ENCODE data around the gene ROM1.
"Not testable (repeated sequence)": the region's sequence is repeated elsewhere in the genome, so short reads cannot be mapped to it uniquely, and the experiment has no call there.

ROM1 gene

GRCh38 chr11:62607714-62608113 lies 5.3 kb upstream of the ROM1 start:
- no peak for DNase-seq (ENCODE audit: extremely low read depth in 1 of 2, low read depth in 1 of 2)

GRCh38 chr11:62608776-62609175 lies 4.3 kb upstream of the ROM1 start:
- DNase-seq (ENCODE audit: extremely low read depth in 1 of 2, low read depth in 1 of 2), result no peak

DNA sequence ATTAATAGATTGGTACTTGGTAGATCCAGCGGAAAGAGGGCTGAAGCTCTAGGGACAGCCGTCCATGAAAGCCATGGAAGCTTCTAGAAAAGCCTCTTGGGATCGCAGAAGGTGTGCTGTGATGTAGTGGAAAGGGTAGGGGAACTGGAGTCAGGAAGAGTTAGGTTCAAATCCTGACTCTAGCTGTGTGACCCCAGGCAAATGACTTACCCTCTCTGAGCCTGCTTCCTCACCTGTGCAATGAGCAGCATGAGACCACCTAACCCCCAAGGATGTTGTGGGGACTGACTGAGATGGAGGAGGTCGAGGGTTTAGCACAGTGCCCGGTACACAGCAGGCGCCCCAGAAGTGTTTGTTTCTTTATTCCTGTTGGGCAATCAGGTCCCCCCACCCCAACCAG lies 2.7 kb upstream of the ROM1 start:
- no peak for DNase-seq (ENCODE audit: extremely low read depth in 1 of 2, low read depth in 1 of 2)

DNA sequence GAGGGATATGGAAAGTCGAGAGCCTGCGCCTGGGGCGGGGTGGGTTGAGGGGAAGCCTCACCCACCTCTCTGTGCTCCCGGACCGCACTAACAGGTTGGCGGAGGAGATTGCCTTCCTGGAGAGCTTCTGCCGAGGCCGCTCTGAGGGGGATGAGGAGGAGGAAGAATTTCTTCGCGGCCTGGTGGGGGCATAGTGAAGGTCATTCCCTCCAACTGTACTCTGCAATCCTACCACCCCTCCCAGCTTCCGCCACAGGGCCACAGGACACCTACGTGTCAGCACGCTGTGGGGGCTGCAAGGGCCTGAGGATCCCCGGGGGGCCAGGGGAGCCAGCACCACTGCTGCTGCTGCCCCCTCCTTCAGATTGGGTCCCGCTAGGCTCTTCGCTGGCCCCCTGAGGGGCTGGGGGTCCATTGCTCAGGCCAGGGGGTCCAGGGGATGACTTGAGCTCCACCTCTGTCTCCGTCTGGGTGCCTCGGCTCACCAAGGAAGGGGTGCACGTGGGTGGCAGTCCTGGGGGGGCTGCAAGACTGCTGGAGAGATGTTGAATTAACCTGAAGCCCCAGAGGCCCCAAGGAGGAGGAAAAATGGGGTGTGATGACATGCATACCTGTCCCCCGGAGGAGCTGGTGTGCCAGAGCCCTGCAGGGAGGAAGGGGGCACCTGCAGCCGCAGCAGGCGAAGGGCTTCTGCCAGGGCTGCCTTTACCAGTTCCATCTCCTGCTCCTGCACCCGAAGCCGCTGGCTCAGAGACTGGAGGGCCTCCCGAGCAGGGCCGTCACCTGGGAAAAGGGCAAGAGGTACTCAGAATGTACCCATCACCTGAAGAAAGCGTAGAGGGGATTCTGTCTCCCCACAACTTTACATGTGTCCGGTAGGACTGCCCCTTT lies 2.0 kb upstream of the ROM1 start:
- no peak for DNase-seq (ENCODE audit: extremely low read depth in 1 of 2, low read depth in 1 of 2)

DNA sequence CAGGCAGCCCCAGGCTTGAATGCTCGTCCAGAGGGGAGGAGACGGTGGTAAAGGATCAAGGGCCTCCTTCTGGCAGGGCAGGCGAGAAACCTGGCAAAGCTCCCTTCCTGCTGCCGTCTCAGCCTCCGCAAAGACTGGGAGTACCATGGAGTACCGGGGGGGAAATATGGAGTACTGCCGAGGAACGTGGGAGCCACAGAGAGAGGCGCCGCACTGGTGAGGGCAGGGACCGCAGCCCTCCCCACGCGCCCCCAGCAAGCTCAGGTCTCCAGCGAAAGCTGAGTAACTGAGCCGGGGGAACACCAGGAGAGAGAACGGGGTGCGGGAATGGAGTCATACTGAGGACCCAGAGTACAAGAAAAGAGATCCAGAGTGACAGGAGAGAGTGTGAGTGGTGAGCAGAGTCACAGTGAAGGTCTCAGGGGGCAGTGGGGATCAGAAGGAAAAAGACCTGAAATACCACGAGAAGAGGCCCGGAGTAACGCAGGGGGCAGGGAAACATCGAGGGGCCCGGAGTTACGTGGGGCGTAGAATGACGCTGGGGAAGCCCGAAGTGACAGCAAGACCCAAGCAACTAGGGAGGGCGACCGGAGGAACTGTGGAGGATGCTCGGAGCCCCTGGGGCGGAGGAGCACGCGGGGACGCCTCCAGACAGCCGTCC lies 1.2 kb upstream of the ROM1 start:
- peak in 1 of 2 donors; percentile 33 for DNase-seq (ENCODE audit: extremely low read depth in 1 of 2, low read depth in 1 of 2)

- DNase-seq (ENCODE audit: extremely low read depth in 1 of 2, low read depth in 1 of 2), result no peak
Measured at GRCh38 chr11:62613291-62613778, 278 bp downstream of the ROM1 start.

DNA sequence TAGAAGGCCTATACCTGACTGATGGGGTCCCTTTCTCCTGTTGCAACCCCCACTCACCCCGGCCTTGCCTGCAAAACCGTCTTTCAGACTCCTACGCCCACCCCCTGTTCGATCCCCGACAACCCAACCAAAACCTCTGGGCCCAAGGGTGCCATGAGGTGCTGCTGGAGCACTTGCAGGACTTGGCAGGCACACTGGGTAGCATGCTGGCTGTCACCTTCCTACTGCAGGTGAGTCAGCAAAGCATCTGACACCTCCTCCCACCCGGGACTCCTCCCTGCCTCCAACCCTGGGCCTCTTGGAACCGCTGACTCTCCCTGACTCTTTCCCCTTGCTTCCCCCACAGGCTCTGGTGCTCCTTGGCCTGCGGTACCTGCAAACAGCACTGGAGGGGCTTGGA lies 1.2 kb downstream of the ROM1 start:
- peak in 1 of 2 donors; percentile 40 for DNase-seq (ENCODE audit: extremely low read depth in 1 of 2, low read depth in 1 of 2)

DNA sequence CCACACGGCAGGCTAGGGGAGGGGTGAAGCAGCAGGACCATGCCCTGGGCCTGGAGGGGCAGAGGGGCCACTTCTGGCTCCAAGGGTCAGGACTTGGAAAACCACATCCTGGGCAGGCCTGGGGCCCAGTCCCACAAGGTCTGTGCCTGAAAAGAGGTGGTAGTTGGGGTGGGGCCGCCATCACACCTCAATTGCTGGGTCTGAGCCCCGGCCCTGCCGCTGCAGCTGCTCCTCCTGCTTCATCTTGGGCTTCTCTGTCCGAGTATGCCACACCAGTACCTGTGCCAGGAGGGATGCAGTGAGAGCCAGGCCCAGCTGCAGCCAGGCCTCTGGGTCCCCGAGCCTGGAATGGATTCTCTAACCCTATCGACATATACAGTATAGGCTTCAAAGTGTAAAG lies 2.5 kb downstream of the ROM1 start:
- DNase-seq (ENCODE audit: extremely low read depth in 1 of 2, low read depth in 1 of 2), result no peak

- not testable (repeated sequence) for DNase-seq (ENCODE audit: extremely low read depth in 1 of 2, low read depth in 1 of 2)
Measured at GRCh38 chr11:62616957-62617356, 3.9 kb downstream of the ROM1 start.

GRCh38 chr11:62621027-62621566 lies 8.0 kb downstream of the ROM1 start:
- no peak for DNase-seq (ENCODE audit: extremely low read depth in 1 of 2, low read depth in 1 of 2)

GRCh38 chr11:62621567-62622470 lies 8.8 kb downstream of the ROM1 start, which contains the start of gene B3GAT3:
Gene B3GAT3 (minus strand): TSS chr11:62621986. CDS start chr11:62621947, 39 bp downstream.
- peak; percentile 97 to 98 for DNase-seq (ENCODE audit: extremely low read depth in 1 of 2, low read depth in 1 of 2)

DNA sequence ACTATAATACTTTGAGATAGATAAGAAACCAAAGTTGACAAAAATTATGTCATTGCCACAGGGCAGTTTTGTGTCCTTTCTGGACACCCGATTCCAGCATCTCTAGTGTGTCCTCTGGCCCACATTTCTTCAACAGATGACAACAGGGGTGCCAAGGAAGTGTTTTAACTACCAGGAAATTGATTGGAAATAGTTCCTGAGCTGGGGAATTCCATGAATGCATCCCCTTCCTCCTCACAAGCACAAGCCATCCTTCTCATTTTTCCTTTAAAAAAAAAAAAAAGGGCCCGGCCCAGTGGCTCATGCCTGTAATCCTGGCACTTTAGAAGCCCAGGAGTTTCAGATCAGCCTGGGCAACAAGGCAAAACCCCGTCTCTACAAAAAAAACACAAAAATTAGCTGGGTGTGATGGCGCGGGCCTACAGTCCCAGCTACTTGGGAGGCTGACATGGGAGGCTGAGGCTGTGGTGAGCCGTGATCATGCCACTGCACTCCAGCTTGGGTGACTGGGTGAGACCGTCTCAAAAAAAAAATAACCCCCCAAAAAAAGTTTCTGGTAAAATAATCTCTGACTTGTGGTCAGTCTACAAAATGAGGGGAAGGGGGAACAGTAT lies 9.5 kb downstream of the ROM1 start:
- DNase-seq (ENCODE audit: extremely low read depth in 1 of 2, low read depth in 1 of 2), result no peak

DNA sequence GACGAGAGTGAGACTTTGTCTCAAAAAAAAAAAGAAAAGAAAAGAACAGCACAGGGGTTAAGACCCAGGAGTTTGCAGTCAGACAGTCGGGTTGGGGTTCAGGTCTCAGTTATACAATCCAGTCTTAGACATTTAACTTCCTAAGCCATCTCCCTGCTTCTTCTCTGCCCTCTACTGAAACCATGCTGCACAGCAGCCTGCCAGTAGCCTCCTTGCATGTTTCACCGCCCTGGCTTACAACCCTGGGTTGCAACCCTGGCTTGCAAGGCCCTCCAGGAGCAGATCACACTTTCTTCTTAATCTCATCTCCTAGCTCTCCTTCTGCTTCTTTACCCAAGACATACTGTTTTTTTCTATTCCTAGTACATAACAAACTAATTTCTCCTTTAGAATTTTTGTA lies 14.7 kb downstream of the ROM1 start:
- no peak for DNase-seq (ENCODE audit: extremely low read depth in 1 of 2, low read depth in 1 of 2)

GRCh38 chr11:62632492-62632891 lies 19.4 kb downstream of the ROM1 start:
- no peak for DNase-seq (ENCODE audit: extremely low read depth in 1 of 2, low read depth in 1 of 2)

DNA sequence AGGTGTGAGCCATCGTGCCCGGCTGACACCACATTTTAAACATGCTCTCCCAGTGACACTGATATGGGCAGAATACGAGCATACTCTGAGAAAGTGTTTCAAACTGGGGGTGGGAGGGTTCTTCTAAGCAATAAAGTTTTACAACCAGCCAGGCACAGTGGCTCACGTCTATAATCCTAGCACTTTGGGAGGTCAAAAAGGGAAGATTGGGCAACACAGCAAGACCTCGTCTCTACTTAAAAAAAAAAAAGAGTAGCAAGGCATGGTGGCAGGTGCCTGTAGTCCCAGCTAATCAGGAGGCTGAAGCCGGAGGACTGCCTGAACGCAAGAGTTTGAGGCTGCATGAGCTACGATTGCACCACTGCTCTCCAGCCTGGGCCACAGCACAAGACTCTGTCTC lies 31.2 kb downstream of the ROM1 start:
- DNase-seq (ENCODE audit: extremely low read depth in 1 of 2, low read depth in 1 of 2), result no peak

- no peak for DNase-seq (ENCODE audit: extremely low read depth in 1 of 2, low read depth in 1 of 2)
Measured at GRCh38 chr11:62645671-62645945, 32.6 kb downstream of the ROM1 start.

DNA sequence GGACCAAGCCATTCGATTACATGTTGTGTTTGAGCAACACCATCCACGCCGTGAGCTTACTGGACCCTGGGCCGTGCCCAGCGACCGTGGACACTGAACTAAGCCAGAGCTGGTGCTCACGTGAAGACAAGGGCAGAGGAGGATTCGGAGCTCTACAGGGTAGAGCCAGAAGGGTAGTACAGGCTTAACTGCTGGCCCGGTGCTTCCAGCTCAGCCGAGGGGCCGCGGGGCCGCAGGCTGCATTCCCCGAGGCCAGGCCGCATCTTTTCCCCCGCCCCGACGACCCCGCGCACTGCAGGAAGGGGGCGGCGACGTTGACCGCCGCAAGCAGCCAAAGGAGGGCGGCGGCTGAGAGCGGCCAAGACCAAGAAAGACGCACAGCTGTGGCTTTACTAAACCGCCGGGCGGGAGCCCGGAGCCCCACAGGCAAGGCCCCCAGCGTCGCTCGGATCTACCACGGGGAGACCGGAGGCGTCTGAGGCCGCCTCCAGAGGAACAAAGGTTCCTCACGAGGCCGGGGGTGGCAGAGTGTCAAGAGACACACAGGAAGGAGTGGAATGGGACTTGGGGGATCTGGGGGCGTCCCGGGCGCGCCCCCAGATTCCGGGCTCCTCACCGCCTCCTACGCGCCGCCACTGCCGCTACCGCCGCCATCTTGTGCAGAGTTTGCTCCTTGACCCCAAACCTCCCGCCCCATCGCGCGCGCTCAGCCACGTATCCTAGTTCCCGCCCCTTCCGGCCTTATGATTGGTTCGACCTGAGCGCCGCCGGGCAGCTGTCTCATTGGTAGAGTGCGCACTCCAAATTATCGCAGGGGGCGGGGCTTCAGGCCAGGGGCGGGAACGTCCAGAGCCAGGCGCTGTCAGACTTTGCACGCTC lies 33.1 kb downstream of the ROM1 start, which contains the start of gene GANAB:
Gene GANAB (minus strand): TSS at position 668 of the 879 bp plus-strand sequence. CDS start 14 bp downstream, at position 654.
- peak; percentile 99 for DNase-seq (ENCODE audit: extremely low read depth in 1 of 2, low read depth in 1 of 2)

GRCh38 chr11:62646825-62647608 lies 34.0 kb downstream of the ROM1 start:
- DNase-seq (ENCODE audit: extremely low read depth in 1 of 2, low read depth in 1 of 2), result no peak

DNA sequence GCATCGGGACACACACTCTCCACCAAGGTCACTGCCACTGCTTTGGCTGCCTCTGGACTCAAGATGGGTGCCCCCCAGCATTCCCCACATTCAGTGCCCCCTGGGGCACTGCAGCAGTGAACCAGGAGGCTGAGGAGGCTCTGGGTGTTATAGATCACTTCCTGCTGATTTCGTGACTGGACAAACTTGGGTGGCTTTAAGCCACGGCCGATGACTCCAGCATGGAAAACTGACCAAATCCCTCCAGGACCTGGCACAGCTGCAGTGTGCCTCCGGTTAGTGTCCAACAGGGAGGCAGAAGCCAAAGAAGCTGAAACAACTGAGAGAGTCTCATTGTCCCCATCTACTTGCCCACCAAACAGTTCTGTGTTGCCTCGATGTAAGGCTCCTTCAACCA lies 34.5 kb downstream of the ROM1 start:
- no peak for DNase-seq (ENCODE audit: extremely low read depth in 1 of 2, low read depth in 1 of 2)

All from stimulated activated CD8-positive, alpha-beta memory T cell treated with anti-CD3 and anti-CD28 coated beads, Interleukin-7, amount 100 ng/mL, for 48 hours (primary cell).